Activated CD8-positive, alpha-beta memory T cell treated with anti-CD3 and anti-CD28 coated beads for 36 hours (primary cell): ENCODE results near the gene SLC6A3. TPM values are rescaled to one million over a fixed set of nuclear protein-coding genes. Genes with fewer than 3 reads are reported as not detected.
"Not testable (repeated sequence)": the region's sequence is repeated elsewhere in the genome, so short reads cannot be mapped to it uniquely, and the experiment has no call there.

Experiments used
- CTCF ChIA-PET: fragments of 350-600 bp; sonication (Branson Sonifier 250); formaldehyde crosslinking; loops from one replicate; lab custom pipeline; 2021; ENCODE audit warnings: antibody characterized with exemption; lab: Charles Lee
- POLR2A ChIA-PET: fragments of 350-600 bp; sonication (Branson Sonifier 250); formaldehyde crosslinking; loops from one replicate; lab custom pipeline; 2021; ENCODE audit warnings: antibody characterized with exemption; lab: Charles Lee
- total RNA-seq, 2 experiments: library from RNA; stranded (reverse); gene quantifications; one replicate each; pipeline ENCODE4 v1.2.3, GENCODE V29; 2021

The SLC6A3 gene
- total RNA-seq, 2 experiments from 2014 or later: 0.08 TPM; not detected in 1

- ChIA-PET POLR2A (interaction anchor here (2.3 kb wide), 1 partner anchor 41 kb away, joined by 7 read pairs; the partner anchor contains the start of gene CLPTM1L), CTCF (interaction anchor here (1.2 kb wide), 1 partner anchor 22 kb away, joined by 3 read pairs; no protein-coding TSS in a partner anchor)
Observed at GRCh38 chr5:1385395-1386273, 59.6 kb downstream of the SLC6A3 start.

GRCh38 chr5:1384521-1384920 lies 60.7 kb downstream of the SLC6A3 start:
- ChIA-PET CTCF (no interaction called here), POLR2A (no interaction called here)

- ChIA-PET CTCF (no interaction called here), POLR2A (interaction anchor here (0.5 kb wide), 1 partner anchor 250 kb away, joined by 3 read pairs; no protein-coding TSS in a partner anchor)
Observed at GRCh38 chr5:1383886-1384401, 61.3 kb downstream of the SLC6A3 start.

GRCh38 chr5:1383344-1383743 lies 61.9 kb downstream of the SLC6A3 start:
- ChIA-PET CTCF (no interaction called here), POLR2A (no interaction called here)

- ChIA-PET POLR2A (no interaction called here), CTCF (interaction anchor here (0.5 to 0.6 kb wide), 2 partner anchors 267 to 362 kb away, joined by 3 to 4 read pairs; no protein-coding TSS in a partner anchor)
Observed at GRCh38 chr5:1382248-1382700, 63.0 kb downstream of the SLC6A3 start.

GRCh38 chr5:1381370-1382247 lies 63.6 kb downstream of the SLC6A3 start:
- ChIA-PET CTCF (interaction anchor here (0.5 to 2.6 kb wide), 7 partner anchors 10 to 268 kb away, joined by 3 to 15 read pairs (median 4); no protein-coding TSS in a partner anchor), POLR2A (no interaction called here)

- CTCF ChIA-PET: interaction anchor here (1.0 to 2.6 kb wide), 10 partner anchors 9 to 264 kb away, joined by 3 to 15 read pairs (median 4); no protein-coding TSS in a partner anchor
Observed at GRCh38 chr5:1380910-1381309, 64.3 kb downstream of the SLC6A3 start.

GRCh38 chr5:1380011-1380817 lies 65.0 kb downstream of the SLC6A3 start:
- CTCF ChIA-PET: interaction anchor here (0.7 to 2.6 kb wide), 14 partner anchors 8 to 472 kb away, joined by 3 to 15 read pairs (median 3); no protein-coding TSS in a partner anchor
- POLR2A ChIA-PET: no interaction called here

More at GRCh38 chr5:1380910-1381309, 64.3 kb downstream of the SLC6A3 start:
- POLR2A ChIA-PET: no interaction called here

- ChIA-PET POLR2A (no interaction called here), CTCF (interaction anchor here (0.7 to 2.6 kb wide), 5 partner anchors 69 to 266 kb away, joined by 3 to 15 read pairs (median 3); no protein-coding TSS in a partner anchor)
Observed at GRCh38 chr5:1378866-1379659, 66.2 kb downstream of the SLC6A3 start.

GRCh38 chr5:1378096-1378495 lies 67.1 kb downstream of the SLC6A3 start:
- ChIA-PET POLR2A (no interaction called here), CTCF (interaction anchor here (0.7 kb wide), 1 partner anchor 92 kb away, joined by 3 read pairs; no protein-coding TSS in a partner anchor)

- CTCF ChIA-PET: no interaction called here
- POLR2A ChIA-PET: no interaction called here
Observed at GRCh38 chr5:1376981-1377380, 68.3 kb downstream of the SLC6A3 start.

GRCh38 chr5:1375871-1376810 lies 69.1 kb downstream of the SLC6A3 start:
- CTCF ChIA-PET: no interaction called here
- POLR2A ChIA-PET: no interaction called here

GRCh38 chr5:1374679-1375055 lies 70.6 kb downstream of the SLC6A3 start:
- ChIA-PET CTCF (no interaction called here), POLR2A (no interaction called here)

- ChIA-PET POLR2A (no interaction called here), CTCF (interaction anchor here (0.7 kb wide), 1 partner anchor 220 kb away, joined by 3 read pairs; no protein-coding TSS in a partner anchor)
Observed at GRCh38 chr5:1374030-1374678, 71.1 kb downstream of the SLC6A3 start.

GRCh38 chr5:1371972-1372342 lies 73.3 kb downstream of the SLC6A3 start:
- POLR2A ChIA-PET: not testable (repeated sequence)
- CTCF ChIA-PET: interaction anchor here (1.0 kb wide), 1 partner anchor 9 kb away, joined by 3 read pairs; no protein-coding TSS in a partner anchor
